ENCODE results near the gene RNF31. TPM values are rescaled to one million over a fixed set of nuclear protein-coding genes. Genes with fewer than 3 reads are reported as not detected.
A peak's percentile ranks its signal among the peaks of the same experiment; 100 is the strongest.

RNF31 gene
- total and polyA plus RNA-seq, 2 of the 13 experiments (the other 11 are each of a cell fraction or from before 2014, with no cell fraction given) = 48.2 to 86.8 TPM

GRCh38 chr14:24146453-24146977, 783 bp upstream of the RNF31 start, which contains the start of gene PSME2 (continued):
- no peak for TF ChIP-seq ZNF431 (CRISPR knock-in tag; IDR thresholded peaks at IDR 0.05; ENCODE audit: borderline replicate concordance, low read depth)
- no peak; the same call in 1 of the 2 replicates for TF ChIP-seq ZNF276 (CRISPR knock-in tag; IDR thresholded peaks at IDR 0.05; ENCODE audit: low read depth)
- no peak for TF ChIP-seq GRHL1 (CRISPR knock-in tag; conservative IDR thresholded peaks at IDR 0.05)
- TF ChIP-seq HBP1 (CRISPR knock-in tag; IDR thresholded peaks at IDR 0.05; ENCODE audit: low read depth) = peak; percentile 45; the same call in 1 of the 2 replicates
- 0 out of 2 replicates have a peak, but pooled peaks have one; percentile 10 for TF ChIP-seq BHLHE40 (IDR thresholded peaks at IDR 0.05; ENCODE audit: low read length)
- TF ChIP-seq PBX3 (CRISPR knock-in tag; IDR thresholded peaks at IDR 0.05; ENCODE audit: borderline replicate concordance) = no peak
- peak; percentile 17; the same call in 1 of the 2 replicates for TF ChIP-seq NR0B2 (CRISPR knock-in tag; IDR thresholded peaks at IDR 0.05)
- peak; percentile 55; the same call in 1 of the 2 replicates for TF ChIP-seq WIZ (CRISPR knock-in tag; IDR thresholded peaks at IDR 0.05)
- TF ChIP-seq TIGD3 (CRISPR knock-in tag; IDR thresholded peaks at IDR 0.05; ENCODE audit: borderline replicate concordance) = peak; percentile 66; the same call in 1 of the 2 replicates
- TF ChIP-seq MYNN (CRISPR knock-in tag; IDR thresholded peaks at IDR 0.05; ENCODE audit: low read depth) = no peak
- no peak for TF ChIP-seq EHMT2 (IDR thresholded peaks at IDR 0.05; ENCODE audit: borderline replicate concordance, low read depth, low read length)
- no peak for TF ChIP-seq ZNF589 (CRISPR knock-in tag; conservative IDR thresholded peaks at IDR 0.05)
- TF ChIP-seq ZSCAN31 (CRISPR knock-in tag; IDR thresholded peaks at IDR 0.05; ENCODE audit: low read depth) = no peak
- TF ChIP-seq JDP2 (CRISPR knock-in tag; IDR thresholded peaks at IDR 0.05; ENCODE audit: borderline replicate concordance) = no peak
- 0 out of 2 replicates have a peak, but pooled peaks have one; percentile 10 for TF ChIP-seq ZNF12 (CRISPR knock-in tag; IDR thresholded peaks at IDR 0.05)
- TF ChIP-seq SKI (IDR thresholded peaks at IDR 0.05; ENCODE audit: partially characterized antibody) = no peak
- no peak for TF ChIP-seq ZBTB44 (CRISPR knock-in tag; IDR thresholded peaks at IDR 0.05)
- peak; percentile 14; the same call in 1 of the 2 replicates for TF ChIP-seq ZNF792 (CRISPR knock-in tag; IDR thresholded peaks at IDR 0.05)

Data from HepG2 (cell line).